Right atrium auricular region (tissue), 2 donors: Measurements from ENCODE around the gene NRP1. TPM values are rescaled to one million over a fixed set of nuclear protein-coding genes. Genes with fewer than 3 reads are reported as not detected.

ENCODE experiments used
- DNase-seq: peaks from one replicate; pipeline ENCODE4 v3.0.0-alpha.2; 2019; ENCODE audit warnings: low spot score
- H3K27ac ChIP-seq, 2 donors: fragments of 200-600 bp; sonication (generic); 1 replicate in 1 of 2; 2 replicates in 1 of 2; pipeline ENCODE4 v1.5.1; 2016 to 2019
- H3K27me3 ChIP-seq, 2 donors: fragments of 200-600 bp; sonication (generic); one replicate each; pipeline versions ENCODE4 v1.5.1 to v1.6.0; 2017 to 2019
- H3K36me3 ChIP-seq: fragments of 200-600 bp; sonication (generic); one replicate; pipeline ENCODE4 v1.5.1; 2016
- H3K4me1 ChIP-seq, 2 donors: fragments of 200-600 bp; sonication (generic); one replicate each; pipeline versions ENCODE4 v1.5.1 to v1.6.0; 2017 to 2019
- H3K4me3 ChIP-seq, 2 donors: fragments of 200-600 bp; sonication (generic); 1 replicate in 1 of 2; 2 replicates in 1 of 2; pipeline ENCODE4 v1.5.1; 2017 to 2019; ENCODE audit warnings: mild to moderate bottlenecking in 1 of 2, moderate library complexity in 1 of 2
- H3K9me3 ChIP-seq, 2 donors: fragments of 200-600 bp; sonication (generic); one replicate each; pipeline ENCODE4 v1.5.1; 2019
- CTCF ChIP-seq, 2 donors: fragments of 200-600 bp; sonication (generic); IDR thresholded peaks; one replicate each; pipeline ENCODE4 v1.5.1; 2019; ENCODE audit warnings: antibody characterized with exemption in 2 of 2
- total RNA-seq, 2 donors: library from RNA; depleted of rRNA; stranded (reverse); fragments of >200 nt; gene quantifications; one replicate each; pipeline ENCODE4 v1.1.0, GENCODE V29; 2016

Gene NRP1
- total RNA-seq, 2 donors from 2014 or later, result 54.6 to 83.1 TPM

DNA sequence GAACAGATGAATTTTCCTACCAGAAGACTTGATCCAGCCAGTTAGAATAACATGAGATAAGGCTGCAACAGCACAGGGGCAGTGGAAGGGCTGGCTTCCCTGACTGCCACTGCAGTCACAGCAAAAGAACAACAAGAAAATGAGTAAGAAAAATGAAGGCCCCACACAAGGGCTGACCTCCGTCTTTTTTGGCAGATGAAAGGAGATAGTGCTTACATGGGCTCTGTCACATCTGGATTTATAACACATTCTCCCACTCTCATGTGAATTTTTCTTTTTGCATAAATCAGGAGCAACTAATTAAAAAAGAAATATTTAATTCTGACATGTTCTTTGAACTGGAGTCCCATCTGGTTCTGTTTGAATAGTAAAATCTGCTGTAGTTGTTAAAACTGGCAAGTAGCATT is 99.6 kb downstream of the NRP1 start:
- TF ChIP-seq CTCF (IDR thresholded peaks at IDR 0.05), result no peak
- peak overlapping the region; percentile 48 to 69 for H3K27ac ChIP-seq
- no peaks in the 10 kb centered on the region for H3K9me3 ChIP-seq
- no peaks in the 10 kb centered on the region for H3K36me3 ChIP-seq
- H3K27me3 ChIP-seq, result no peaks in the 10 kb centered on the region
- H3K4me1 ChIP-seq, result peaks cover 0 to 69% of the 10 kb centered on the region in 2 donors
- peak; percentile 76 for DNase-seq
- no peak overlapping the region for H3K4me3 ChIP-seq

GRCh38 chr10:33233635-33234034 is 100.8 kb downstream of the NRP1 start:
- H3K36me3 ChIP-seq, result no peaks in the 10 kb centered on the region

GRCh38 chr10:33233221-33233620 is 101.2 kb downstream of the NRP1 start:
- no peaks in the 10 kb centered on the region for H3K9me3 ChIP-seq
- peaks cover 0 to 82% of the 10 kb centered on the region in 2 donors for H3K4me1 ChIP-seq
- H3K27ac ChIP-seq, result peak overlapping the region; percentile 48 to 69
- H3K27me3 ChIP-seq, result no peaks in the 10 kb centered on the region
- no peak for TF ChIP-seq CTCF (IDR thresholded peaks at IDR 0.05)
- H3K4me3 ChIP-seq, result no peak overlapping the region
- DNase-seq, result no peak
- no peaks in the 10 kb centered on the region for H3K36me3 ChIP-seq

More at GRCh38 chr10:33233635-33234034, 100.8 kb downstream of the NRP1 start:
- no peaks in the 10 kb centered on the region for H3K27me3 ChIP-seq
- H3K4me3 ChIP-seq, result no peak overlapping the region
- TF ChIP-seq CTCF (IDR thresholded peaks at IDR 0.05), result no peak
- H3K4me1 ChIP-seq, result peaks cover 0 to 81% of the 10 kb centered on the region in 2 donors
- H3K27ac ChIP-seq, result peak overlapping the region; percentile 48 to 69
- H3K9me3 ChIP-seq, result no peaks in the 10 kb centered on the region
- DNase-seq, result no peak

GRCh38 chr10:33231621-33232350 is 102.7 kb downstream of the NRP1 start:
- no peak for TF ChIP-seq CTCF (IDR thresholded peaks at IDR 0.05)
- no peaks in the 10 kb centered on the region for H3K9me3 ChIP-seq
- H3K36me3 ChIP-seq, result no peaks in the 10 kb centered on the region
- no peak for DNase-seq
- no peaks in the 10 kb centered on the region for H3K27me3 ChIP-seq
- H3K4me1 ChIP-seq, result peaks cover 0 to 73% of the 10 kb centered on the region in 2 donors
- no peak overlapping the region for H3K4me3 ChIP-seq
- no peak overlapping the region for H3K27ac ChIP-seq

- DNase-seq, result no peak
- Histone ChIP-seq H3K4me3 (no peak overlapping the region), H3K36me3 (peaks cover 14% of the 10 kb centered on the region), H3K9me3 (no peaks in the 10 kb centered on the region), H3K27me3 (no peaks in the 10 kb centered on the region), H3K27ac (peak overlapping the region in 1 of 2 donors; percentile 26), H3K4me1 (peaks cover 0 to 55% of the 10 kb centered on the region in 2 donors)
- no peak for TF ChIP-seq CTCF (IDR thresholded peaks at IDR 0.05)
These were observed 104.6 kb downstream of the NRP1 start for GRCh38 chr10:33229949-33230267.
